ENCODE measurements around the gene RPS6KA2. TPM values are rescaled to one million over a fixed set of nuclear protein-coding genes. Genes with fewer than 3 reads are reported as not detected.
"Not testable (repeated sequence)": the region's sequence is repeated elsewhere in the genome, so short reads cannot be mapped to it uniquely, and the experiment has no call there.

RPS6KA2 gene
- total RNA-seq, 2 donors from 2014 or later: 78.6 to 131 TPM

GRCh38 chr6:166388290-166389004 lies 238.6 kb downstream of the RPS6KA2 start:
- no peaks in the 10 kb centered on the region for H3K36me3 ChIP-seq
- H3K4me1 ChIP-seq: peaks cover 0 to 9% of the 10 kb centered on the region in 2 donors
- no peaks in the 10 kb centered on the region for H3K9me3 ChIP-seq
- DNase-seq (ENCODE audit: low spot score): no peak
- H3K27me3 ChIP-seq: no peaks in the 10 kb centered on the region
- no peak overlapping the region for H3K4me3 ChIP-seq
- no peak for TF ChIP-seq CTCF (IDR thresholded peaks at IDR 0.05)
- no peak overlapping the region for H3K27ac ChIP-seq

GRCh38 chr6:166387642-166388289 lies 239.3 kb downstream of the RPS6KA2 start:
- peaks cover 0 to 9% of the 10 kb centered on the region in 2 donors for H3K4me1 ChIP-seq
- no peak for DNase-seq (ENCODE audit: low spot score)
- H3K4me3 ChIP-seq: no peak overlapping the region
- no peaks in the 10 kb centered on the region for H3K27me3 ChIP-seq
- no peaks in the 10 kb centered on the region for H3K9me3 ChIP-seq
- H3K36me3 ChIP-seq: no peaks in the 10 kb centered on the region
- TF ChIP-seq CTCF (IDR thresholded peaks at IDR 0.05): no peak
- H3K27ac ChIP-seq: no peak overlapping the region

GRCh38 chr6:166387098-166387497 lies 240.0 kb downstream of the RPS6KA2 start:
- not testable (repeated sequence) for H3K4me3 ChIP-seq; H3K36me3 ChIP-seq; H3K27ac ChIP-seq; H3K4me1 ChIP-seq; H3K27me3 ChIP-seq; DNase-seq (ENCODE audit: low spot score); H3K9me3 ChIP-seq

GRCh38 chr6:166386111-166386510 lies 240.9 kb downstream of the RPS6KA2 start:
- Histone ChIP-seq H3K4me1 (peaks cover 0 to 9% of the 10 kb centered on the region in 2 donors), H3K27me3 (no peaks in the 10 kb centered on the region), H3K4me3 (no peak overlapping the region), H3K9me3 (no peaks in the 10 kb centered on the region), H3K36me3 (no peaks in the 10 kb centered on the region), H3K27ac (no peak overlapping the region)
- DNase-seq (ENCODE audit: low spot score): no peak
- TF ChIP-seq CTCF (IDR thresholded peaks at IDR 0.05): no peak

DNA sequence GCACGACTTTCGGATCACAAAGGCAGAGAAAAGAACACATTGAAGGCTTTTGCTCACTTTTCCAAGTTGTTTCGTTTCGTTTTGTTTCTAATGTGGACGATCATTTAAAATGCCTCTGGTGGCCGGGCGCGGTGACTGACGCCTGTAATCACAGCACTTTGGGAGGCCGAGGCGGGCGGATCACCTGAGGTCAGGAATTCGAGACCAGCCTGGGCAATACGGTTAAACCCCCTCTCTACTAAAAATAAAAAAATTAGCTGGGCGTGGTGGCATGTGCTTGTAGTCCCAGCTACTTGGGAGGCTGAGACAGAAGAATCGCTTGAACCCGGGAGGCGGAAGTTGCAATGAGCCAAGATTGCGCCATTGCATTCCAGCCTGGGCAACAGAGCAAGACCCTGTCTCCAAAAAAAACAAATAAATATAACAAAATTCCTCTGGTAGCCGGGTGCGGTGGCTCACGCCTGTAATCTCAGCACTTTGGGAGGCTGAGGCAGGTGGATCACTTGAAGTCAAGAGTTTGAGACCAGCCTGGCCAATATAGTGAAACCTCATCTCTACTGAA lies 243.2 kb downstream of the RPS6KA2 start:
- H3K27ac ChIP-seq: peak overlapping the region; percentile 96 to 99
- not testable (repeated sequence) for H3K36me3 ChIP-seq, H3K27me3 ChIP-seq, H3K9me3 ChIP-seq
- peak; percentile 64 for DNase-seq (ENCODE audit: low spot score)
- peak in 1 of 2 donors; percentile 32 for TF ChIP-seq CTCF (IDR thresholded peaks at IDR 0.05)
- peak overlapping the region; percentile 87 to 98 for H3K4me3 ChIP-seq
- H3K4me1 ChIP-seq: peaks cover 0 to 22% of the 10 kb centered on the region in 2 donors

Data from right atrium auricular region (tissue), 2 donors.